Endodermal cell (in vitro differentiated cells): Measurements from ENCODE around the gene SIGLEC14. TPM values are rescaled to one million over a fixed set of nuclear protein-coding genes. Genes with fewer than 3 reads are reported as not detected.

ENCODE experiments used
- DNase-seq: peaks from one replicate; pipeline ENCODE4 v3.0.0-alpha.2; 2017
- H3K27ac ChIP-seq: 2 replicates; pipeline ENCODE4 v1.5.1; 2013; ENCODE audit warnings: mild to moderate bottlenecking, low read depth, low read length, moderate library complexity
- H3K27me3 ChIP-seq: 2 replicates; pipeline ENCODE4 v1.6.1; 2013; ENCODE audit warnings: mild to moderate bottlenecking, low read length, moderate library complexity; ENCODE audit not compliant: insufficient read depth, control insufficient read depth, poor library complexity, severe bottlenecking
- H3K36me3 ChIP-seq: 2 replicates; pipeline ENCODE4 v1.7.0; 2013; ENCODE audit warnings: mild to moderate bottlenecking, low read length, moderate library complexity; ENCODE audit not compliant: control insufficient read depth, insufficient read depth
- H3K4me1 ChIP-seq: one replicate; pipeline ENCODE4 v1.7.0; 2013; ENCODE audit warnings: low read length; ENCODE audit not compliant: control insufficient read depth, insufficient read depth
- H3K4me3 ChIP-seq: 2 replicates; pipeline ENCODE4 v1.5.1; 2013; ENCODE audit warnings: mild to moderate bottlenecking, low read length, moderate library complexity
- H3K9ac ChIP-seq: 2 replicates; pipeline ENCODE4 v1.6.1; 2013; ENCODE audit warnings: mild to moderate bottlenecking, low read length, moderate library complexity; ENCODE audit not compliant: poor library complexity, severe bottlenecking; ENCODE audit errors: extremely low read depth
- H3K9me3 ChIP-seq: 2 replicates; pipeline ENCODE4 v1.6.1; 2013; ENCODE audit warnings: mild to moderate bottlenecking, low read length, moderate library complexity; ENCODE audit not compliant: control insufficient read depth
- H3K27ac Mint-ChIP-seq: 2 replicates; pipeline ENCODE4 v1.8.0; 2020; ENCODE audit warnings: mixed read lengths
- H3K27me3 Mint-ChIP-seq: 2 replicates; pipeline ENCODE4 v1.8.0; 2021; ENCODE audit warnings: mild to moderate bottlenecking, mixed read lengths; ENCODE audit not compliant: insufficient read depth
- H3K36me3 Mint-ChIP-seq: 2 replicates; pipeline ENCODE4 v1.8.0; 2020; ENCODE audit warnings: low read depth, mixed read lengths
- H3K4me1 Mint-ChIP-seq: 2 replicates; pipeline ENCODE4 v1.8.0; 2020; ENCODE audit warnings: mixed read lengths
- H3K4me3 Mint-ChIP-seq: 2 replicates; pipeline ENCODE4 v1.8.0; 2020; ENCODE audit warnings: mild to moderate bottlenecking, moderate library complexity, mixed read lengths
- H3K9me3 Mint-ChIP-seq: 2 replicates; pipeline ENCODE4 v1.8.0; 2020; ENCODE audit warnings: mild to moderate bottlenecking, mixed read lengths
- WGBS, 2 experiments: methylation state at CpG; one replicate each; pipeline versions ENCODE4 v1.1.5 to v1.1.7; 2013; ENCODE audit warnings: missing lambda C conversion rate in 2 of 2, mixed read lengths in 1 of 2; ENCODE audit not compliant: insufficient coverage in 1 of 2, insufficient read length in 1 of 2; 5-methylcytosine and 5-hydroxymethylcytosine counted together
- total RNA-seq, 2 donors: library from RNA; stranded (reverse); fragmentation: NEBNext Ultra II Directional in 1 of 2; extraction: Animal tissue kit (Norgen Biotek cat#: 25700) in 1 of 2; gene quantifications; 2 replicates in 1 of 2; 3 replicates in 1 of 2; pipeline ENCODE4 v1.2.1, GENCODE V29; 2021
- TF ChIP-seq, protein P1 (sequence below): fragments of 200-600 bp; sonication (generic); conservative IDR thresholded peaks from 2 replicates; pipeline ENCODE4 v1.5.0; 2021; ENCODE audit warnings: antibody characterized with exemption, mild to moderate bottlenecking

SIGLEC14 gene
- total RNA-seq, 2 donors from 2014 or later = not detected

- no peak for DNase-seq
- Histone ChIP-seq H3K27me3 (no peaks in the 10 kb centered on the region), H3K27ac (no peak overlapping the region), H3K9me3 (peaks cover 6% of the 10 kb centered on the region), H3K4me3 (no peak overlapping the region), H3K4me1 (no peaks in the 10 kb centered on the region), H3K9ac (no peak overlapping the region), H3K36me3 (no peaks in the 10 kb centered on the region)
- Mint-ChIP-seq H3K36me3 (no peaks in the 10 kb centered on the region), H3K4me3 (no peak overlapping the region), H3K4me1 (no peaks in the 10 kb centered on the region), H3K27me3 (peaks cover 18% of the 10 kb centered on the region), H3K27ac (no peak overlapping the region), H3K9me3 (no peaks in the 10 kb centered on the region)
- WGBS, 2 experiments = 60 to 77% methylated on average over 3 to 15 of the region's 16 CpGs
- TF ChIP-seq, protein P1, sequence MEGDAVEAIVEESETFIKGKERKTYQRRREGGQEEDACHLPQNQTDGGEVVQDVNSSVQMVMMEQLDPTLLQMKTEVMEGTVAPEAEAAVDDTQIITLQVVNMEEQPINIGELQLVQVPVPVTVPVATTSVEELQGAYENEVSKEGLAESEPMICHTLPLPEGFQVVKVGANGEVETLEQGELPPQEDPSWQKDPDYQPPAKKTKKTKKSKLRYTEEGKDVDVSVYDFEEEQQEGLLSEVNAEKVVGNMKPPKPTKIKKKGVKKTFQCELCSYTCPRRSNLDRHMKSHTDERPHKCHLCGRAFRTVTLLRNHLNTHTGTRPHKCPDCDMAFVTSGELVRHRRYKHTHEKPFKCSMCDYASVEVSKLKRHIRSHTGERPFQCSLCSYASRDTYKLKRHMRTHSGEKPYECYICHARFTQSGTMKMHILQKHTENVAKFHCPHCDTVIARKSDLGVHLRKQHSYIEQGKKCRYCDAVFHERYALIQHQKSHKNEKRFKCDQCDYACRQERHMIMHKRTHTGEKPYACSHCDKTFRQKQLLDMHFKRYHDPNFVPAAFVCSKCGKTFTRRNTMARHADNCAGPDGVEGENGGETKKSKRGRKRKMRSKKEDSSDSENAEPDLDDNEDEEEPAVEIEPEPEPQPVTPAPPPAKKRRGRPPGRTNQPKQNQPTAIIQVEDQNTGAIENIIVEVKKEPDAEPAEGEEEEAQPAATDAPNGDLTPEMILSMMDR = no peak
Measured at GRCh38 chr19:51627491-51628138, 19.0 kb downstream of the SIGLEC14 start.

- H3K4me1 Mint-ChIP-seq = no peaks in the 10 kb centered on the region
- no peak overlapping the region for H3K27ac Mint-ChIP-seq
- Histone ChIP-seq H3K9ac (no peak overlapping the region), H3K4me1 (no peaks in the 10 kb centered on the region), H3K4me3 (no peak overlapping the region), H3K9me3 (no peaks in the 10 kb centered on the region), H3K36me3 (no peaks in the 10 kb centered on the region), H3K27me3 (no peaks in the 10 kb centered on the region), H3K27ac (no peak overlapping the region)
- no peaks in the 10 kb centered on the region for H3K9me3 Mint-ChIP-seq
- no peak overlapping the region for H3K4me3 Mint-ChIP-seq
- DNase-seq = no peak
- H3K27me3 Mint-ChIP-seq = peaks cover 18% of the 10 kb centered on the region
- WGBS, 2 experiments = 71 to 83% methylated on average over 1 of the region's 2 CpGs
- TF ChIP-seq, protein P1 = no peak
- H3K36me3 Mint-ChIP-seq = no peaks in the 10 kb centered on the region
Measured at GRCh38 chr19:51626675-51627074, 19.9 kb downstream of the SIGLEC14 start.

DNA sequence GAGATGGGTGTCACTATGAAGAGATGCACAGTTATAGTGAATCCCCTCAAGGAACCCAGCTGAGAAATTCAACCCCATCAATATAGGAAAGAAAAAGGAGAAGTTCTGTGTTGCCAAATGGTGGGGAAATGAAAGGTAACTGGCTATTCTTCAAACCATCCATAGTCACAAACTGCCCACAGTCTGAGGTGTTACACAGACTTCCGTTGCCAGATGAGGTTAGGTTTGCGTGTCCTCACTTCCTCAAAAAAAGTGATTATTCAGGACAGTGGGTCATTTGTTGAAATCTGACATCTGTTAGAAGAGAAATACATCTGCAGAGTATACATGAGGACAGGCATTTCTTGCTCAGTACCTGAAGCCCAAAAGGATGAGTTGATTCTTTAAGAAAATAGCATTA lies 25.4 kb downstream of the SIGLEC14 start:
- H3K36me3 ChIP-seq = no peaks in the 10 kb centered on the region
- no peak overlapping the region for H3K4me3 ChIP-seq
- no peaks in the 10 kb centered on the region for H3K4me1 ChIP-seq
- Mint-ChIP-seq H3K27ac (no peak overlapping the region), H3K4me1 (no peaks in the 10 kb centered on the region), H3K36me3 (no peaks in the 10 kb centered on the region), H3K4me3 (no peak overlapping the region), H3K27me3 (peaks cover 5% of the 10 kb centered on the region), H3K9me3 (no peaks in the 10 kb centered on the region)
- TF ChIP-seq, protein P1 = no peak
- DNase-seq = no peak
- H3K27me3 ChIP-seq = no peaks in the 10 kb centered on the region
- H3K9me3 ChIP-seq = no peaks in the 10 kb centered on the region
- no peak overlapping the region for H3K27ac ChIP-seq
- WGBS, 2 experiments = 74 to 76% methylated on average over 2 of the region's 2 CpGs
- no peak overlapping the region for H3K9ac ChIP-seq
